Adrenal gland (tissue), 5 donors: ENCODE results near the gene PCED1A.

Experiments
- CTCF ChIP-seq, 6 experiments: fragments of 450-650 bp in 4 of 6; fragments of 200-600 bp in 2 of 6; sonication (generic) in 1 of 6; IDR thresholded peaks; 1 replicate in 5 of 6; 2 replicates in 1 of 6; pipeline versions ENCODE4 v1.5.1 to v1.8.0; 2016 to 2021; ENCODE audit warnings: antibody characterized with exemption in 6 of 6, mild to moderate bottlenecking in 2 of 6, moderate library complexity in 1 of 6
- POLR2A ChIP-seq, 2 donors: fragments of 450-650 bp; IDR thresholded peaks; one replicate each; pipeline ENCODE4 v1.6.1; 2017; ENCODE audit warnings: antibody characterized with exemption in 2 of 2, mild to moderate bottlenecking in 2 of 2, moderate library complexity in 1 of 2
- donor health status: DM: no; HTN: no; CAD: no.

DNA sequence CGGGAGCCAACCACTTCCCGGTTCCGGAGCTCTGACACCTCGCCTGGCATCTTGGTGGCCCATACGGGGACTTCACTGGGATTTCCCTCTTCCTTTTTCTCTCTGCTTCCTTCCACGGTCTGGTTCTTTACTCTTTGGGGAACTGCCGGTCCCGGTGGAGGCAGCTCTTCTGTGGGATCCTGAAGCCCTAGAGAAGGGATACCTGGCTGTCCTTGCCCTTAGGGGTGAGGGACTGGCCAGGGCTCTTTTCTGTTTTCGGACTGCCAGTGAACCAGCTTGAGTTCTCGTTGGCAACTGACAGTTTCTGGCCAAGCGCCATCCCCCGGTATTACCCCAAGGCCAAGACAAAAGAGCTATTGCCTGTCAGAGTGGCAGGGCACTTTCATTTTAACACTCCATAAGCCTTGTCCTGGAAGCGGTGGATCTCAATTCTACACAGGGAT is 39.1 kb downstream of the PCED1A start:
- TF ChIP-seq CTCF (IDR thresholded peaks at IDR 0.05) (no peak), POLR2A (IDR thresholded peaks at IDR 0.05) (no peak)
